HG02840 (cell line): ENCODE data around the gene C16orf92.
"Not testable (repeated sequence)": the region's sequence is repeated elsewhere in the genome, so short reads cannot be mapped to it uniquely, and the experiment has no call there.

Source experiments
- ATAC-seq: cut with Tn5 transposase; IDR thresholded peaks from one replicate; pipeline ENCODE4 v1.9.1; 2021; ENCODE audit warnings: mild to moderate bottlenecking, moderate library complexity, moderate number of reproducible peaks; ENCODE audit not compliant: unreplicated experiment, low FRiP score

The C16orf92 gene

GRCh38 chr16:30023586-30023985 lies 588 bp downstream of the C16orf92 start:
- ATAC-seq = no peak

- no peak for ATAC-seq
These were observed 1.5 kb downstream of the C16orf92 start for GRCh38 chr16:30024451-30024850.

GRCh38 chr16:30025156-30025555 lies 2.2 kb downstream of the C16orf92 start:
- ATAC-seq = no peak

GRCh38 chr16:30025574-30025973 lies 2.6 kb downstream of the C16orf92 start:
- ATAC-seq = no peak

- no peak for ATAC-seq
These were observed 3.5 kb downstream of the C16orf92 start for GRCh38 chr16:30026449-30026848.

GRCh38 chr16:30027588-30028437 lies 4.8 kb downstream of the C16orf92 start:
- ATAC-seq = no peak

- no peak for ATAC-seq
These were observed 5.6 kb downstream of the C16orf92 start for GRCh38 chr16:30028438-30029076.

- ATAC-seq = no peak
These were observed 7.2 kb downstream of the C16orf92 start for GRCh38 chr16:30030011-30030685.

GRCh38 chr16:30030841-30031413 lies 7.9 kb downstream of the C16orf92 start, which contains the start of gene TLCD3B:
TLCD3B (minus strand) TSS chr16:30031271; CDS start chr16:30030527, 744 bp downstream.
- no peak for ATAC-seq

- no peak for ATAC-seq
These were observed 8.5 kb downstream of the C16orf92 start for GRCh38 chr16:30031477-30031918.

GRCh38 chr16:30032083-30032819 lies 9.3 kb downstream of the C16orf92 start:
- ATAC-seq = no peak

- ATAC-seq = no peak
These were observed 10.3 kb downstream of the C16orf92 start for GRCh38 chr16:30033270-30033669.

- no peak for ATAC-seq
These were observed 17.2 kb downstream of the C16orf92 start for GRCh38 chr16:30040221-30040620.

- ATAC-seq = not testable (repeated sequence)
These were observed 17.7 kb downstream of the C16orf92 start for GRCh38 chr16:30040690-30041089.

GRCh38 chr16:30041841-30042240 lies 18.8 kb downstream of the C16orf92 start:
- ATAC-seq = no peak

GRCh38 chr16:30046178-30046577 lies 23.2 kb downstream of the C16orf92 start:
- ATAC-seq = no peak

- ATAC-seq = no peak
These were observed 23.6 kb downstream of the C16orf92 start for GRCh38 chr16:30046588-30046987.

GRCh38 chr16:30049871-30050270 lies 26.9 kb downstream of the C16orf92 start:
- no peak for ATAC-seq

GRCh38 chr16:30051518-30051917 lies 28.5 kb downstream of the C16orf92 start:
- ATAC-seq = no peak
